ENCODE data around the gene LSAMP. TPM values are rescaled to one million over a fixed set of nuclear protein-coding genes. Genes with fewer than 3 reads are reported as not detected.

The LSAMP gene
- total RNA-seq, 1 experiment from 2014 or later: not detected

DNA sequence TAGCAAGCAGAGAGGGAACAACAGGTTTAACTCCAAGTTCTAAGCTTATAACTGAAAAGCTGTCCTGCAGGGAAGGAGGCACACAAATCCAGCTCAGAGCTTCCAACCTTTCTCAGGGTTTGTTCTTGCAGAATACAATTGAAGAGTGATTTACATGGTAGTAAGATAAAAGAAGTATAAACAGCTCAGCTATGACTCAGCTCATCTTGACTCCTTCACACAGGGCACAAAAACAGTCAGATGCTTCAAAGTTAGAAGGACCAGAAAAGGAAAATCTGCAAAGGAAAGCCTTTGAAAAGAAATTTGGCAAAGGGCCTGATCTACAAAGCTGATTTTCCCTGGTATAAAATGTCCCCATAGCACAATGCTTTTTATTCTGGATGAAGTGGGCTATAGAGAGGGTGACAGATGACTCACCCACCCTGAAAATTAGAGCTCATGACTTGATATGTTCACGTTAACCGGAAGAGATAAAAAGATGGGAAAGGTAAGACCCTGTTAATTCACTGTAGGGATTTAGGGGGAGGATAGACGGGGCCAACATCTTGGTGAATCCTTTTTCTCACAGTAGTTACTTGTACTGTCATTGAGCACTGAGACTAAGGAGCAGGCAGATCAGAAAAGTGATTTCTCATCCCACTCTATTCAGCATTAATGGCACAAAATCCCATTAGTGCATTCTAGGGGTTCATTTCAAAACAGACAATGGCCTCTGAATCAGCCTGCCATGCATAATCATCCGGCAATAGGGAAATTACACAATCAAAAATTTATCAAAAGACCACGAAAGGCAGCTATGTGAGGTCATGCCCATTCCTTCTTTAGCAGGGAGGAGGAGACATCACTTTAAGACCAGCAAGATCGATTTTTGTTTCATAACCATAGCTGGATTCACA lies 678.5 kb downstream of the LSAMP start:
- DNase-seq: no peak
- POLR2A ChIA-PET: no interaction called here
- peaks cover 5% of the 10 kb centered on the region for H3K27me3 Mint-ChIP-seq (ENCODE audit: insufficient read depth, unreplicated experiment)
- TF ChIP-seq, protein P1, sequence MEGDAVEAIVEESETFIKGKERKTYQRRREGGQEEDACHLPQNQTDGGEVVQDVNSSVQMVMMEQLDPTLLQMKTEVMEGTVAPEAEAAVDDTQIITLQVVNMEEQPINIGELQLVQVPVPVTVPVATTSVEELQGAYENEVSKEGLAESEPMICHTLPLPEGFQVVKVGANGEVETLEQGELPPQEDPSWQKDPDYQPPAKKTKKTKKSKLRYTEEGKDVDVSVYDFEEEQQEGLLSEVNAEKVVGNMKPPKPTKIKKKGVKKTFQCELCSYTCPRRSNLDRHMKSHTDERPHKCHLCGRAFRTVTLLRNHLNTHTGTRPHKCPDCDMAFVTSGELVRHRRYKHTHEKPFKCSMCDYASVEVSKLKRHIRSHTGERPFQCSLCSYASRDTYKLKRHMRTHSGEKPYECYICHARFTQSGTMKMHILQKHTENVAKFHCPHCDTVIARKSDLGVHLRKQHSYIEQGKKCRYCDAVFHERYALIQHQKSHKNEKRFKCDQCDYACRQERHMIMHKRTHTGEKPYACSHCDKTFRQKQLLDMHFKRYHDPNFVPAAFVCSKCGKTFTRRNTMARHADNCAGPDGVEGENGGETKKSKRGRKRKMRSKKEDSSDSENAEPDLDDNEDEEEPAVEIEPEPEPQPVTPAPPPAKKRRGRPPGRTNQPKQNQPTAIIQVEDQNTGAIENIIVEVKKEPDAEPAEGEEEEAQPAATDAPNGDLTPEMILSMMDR (IDR thresholded peaks at IDR 0.05; ENCODE audit: insufficient read depth in 1 of 2, low read depth in 1 of 2, low read length in 1 of 2, severe bottlenecking in 1 of 2, unreplicated experiment in 1 of 2): no peak
- Histone ChIP-seq H3K4me3 (ENCODE audit: low read depth, low read length) (no peak overlapping the region), H3K27me3 (replicated peaks; ENCODE audit: control insufficient read depth, insufficient read depth, low read length) (no peaks in the 10 kb centered on the region), H3K36me3 (ENCODE audit: control insufficient read depth, insufficient read depth, low read length) (no peaks in the 10 kb centered on the region), H3K9me3 (no peaks in the 10 kb centered on the region), H3K4me1 (no peaks in the 10 kb centered on the region)
- no peaks in the 10 kb centered on the region for H3K4me1 Mint-ChIP-seq (ENCODE audit: low read depth, unreplicated experiment)
- CTCF ChIA-PET: interaction anchor here (1.4 kb wide), 1 partner anchor 17 kb away, joined by 6 read pairs; no protein-coding TSS in a partner anchor
- no peaks in the 10 kb centered on the region for H3K9me3 Mint-ChIP-seq (ENCODE audit: unreplicated experiment)
- BruUV-seq (replicated peaks): no TSS peak
- H3K36me3 Mint-ChIP-seq (ENCODE audit: insufficient read depth, unreplicated experiment): no peaks in the 10 kb centered on the region
- H3K4me3 Mint-ChIP-seq (ENCODE audit: unreplicated experiment): no peak overlapping the region
- H3K27ac Mint-ChIP-seq (ENCODE audit: unreplicated experiment): no peak overlapping the region
- intact Hi-C loops (cut with micrococcal nuclease; ENCODE audit: unreplicated experiment): no loop called here

DNA sequence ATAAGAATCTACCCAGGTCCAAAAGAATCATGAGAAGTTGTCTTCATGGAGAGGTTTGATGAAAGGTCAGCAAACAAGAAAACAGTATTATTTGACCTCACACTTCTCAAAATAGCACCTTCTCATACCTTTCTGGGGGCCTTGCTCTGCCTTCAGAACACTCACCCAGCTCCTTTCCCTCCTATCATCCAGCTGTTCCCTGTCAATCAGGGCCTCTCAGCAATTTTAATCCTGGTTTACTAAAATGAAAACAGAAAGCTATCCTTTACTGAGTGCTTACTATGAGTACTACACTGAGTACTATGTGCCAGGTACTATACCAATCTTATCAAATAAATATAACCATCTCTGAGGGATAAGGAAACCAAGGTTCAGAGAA lies 683.4 kb downstream of the LSAMP start:
- Histone ChIP-seq H3K4me3 (ENCODE audit: low read depth, low read length) (no peak overlapping the region), H3K9me3 (no peaks in the 10 kb centered on the region), H3K36me3 (ENCODE audit: control insufficient read depth, insufficient read depth, low read length) (no peaks in the 10 kb centered on the region), H3K27me3 (replicated peaks; ENCODE audit: control insufficient read depth, insufficient read depth, low read length) (no peaks in the 10 kb centered on the region), H3K4me1 (no peaks in the 10 kb centered on the region)
- no peaks in the 10 kb centered on the region for H3K4me1 Mint-ChIP-seq (ENCODE audit: low read depth, unreplicated experiment)
- intact Hi-C loops (cut with micrococcal nuclease; ENCODE audit: unreplicated experiment): no loop called here
- H3K27me3 Mint-ChIP-seq (ENCODE audit: insufficient read depth, unreplicated experiment): peaks cover 2% of the 10 kb centered on the region
- H3K27ac Mint-ChIP-seq (ENCODE audit: unreplicated experiment): no peak overlapping the region
- TF ChIP-seq, protein P1 (IDR thresholded peaks at IDR 0.05; ENCODE audit: insufficient read depth in 1 of 2, low read depth in 1 of 2, low read length in 1 of 2, severe bottlenecking in 1 of 2, unreplicated experiment in 1 of 2): no peak
- no peaks in the 10 kb centered on the region for H3K9me3 Mint-ChIP-seq (ENCODE audit: unreplicated experiment)
- H3K4me3 Mint-ChIP-seq (ENCODE audit: unreplicated experiment): no peak overlapping the region
- no peak for DNase-seq
- H3K36me3 Mint-ChIP-seq (ENCODE audit: insufficient read depth, unreplicated experiment): no peaks in the 10 kb centered on the region
- BruUV-seq (replicated peaks): no TSS peak
- CTCF ChIA-PET: no interaction called here
- POLR2A ChIA-PET: no interaction called here

DNA sequence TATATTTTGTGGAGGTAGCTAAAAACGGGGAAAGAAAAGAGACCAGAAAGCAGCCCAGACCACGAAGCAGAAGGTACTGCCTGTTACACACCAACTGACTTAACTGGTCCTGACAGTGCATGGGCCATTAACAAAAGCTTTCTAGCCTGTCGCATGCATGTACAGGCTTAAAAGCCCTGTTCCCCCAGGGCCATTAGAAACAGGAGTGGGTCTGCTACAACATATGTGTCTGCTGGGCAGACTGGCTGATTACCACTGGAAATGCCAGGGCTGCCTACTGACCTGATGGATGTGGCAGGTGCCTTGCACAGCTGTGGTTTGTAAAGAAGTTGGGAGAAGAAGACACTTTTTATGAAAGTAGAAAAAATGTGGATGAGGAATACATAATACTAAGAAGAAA lies 684.6 kb downstream of the LSAMP start:
- no peak overlapping the region for H3K27ac Mint-ChIP-seq (ENCODE audit: unreplicated experiment)
- ChIA-PET CTCF (no interaction called here), POLR2A (no interaction called here)
- no peaks in the 10 kb centered on the region for H3K27me3 ChIP-seq (replicated peaks; ENCODE audit: control insufficient read depth, insufficient read depth, low read length)
- H3K4me1 Mint-ChIP-seq (ENCODE audit: low read depth, unreplicated experiment): no peaks in the 10 kb centered on the region
- no peaks in the 10 kb centered on the region for H3K27me3 Mint-ChIP-seq (ENCODE audit: insufficient read depth, unreplicated experiment)
- H3K9me3 Mint-ChIP-seq (ENCODE audit: unreplicated experiment): no peaks in the 10 kb centered on the region
- BruUV-seq (replicated peaks): no TSS peak
- H3K4me1 ChIP-seq: no peaks in the 10 kb centered on the region
- H3K36me3 Mint-ChIP-seq (ENCODE audit: insufficient read depth, unreplicated experiment): no peaks in the 10 kb centered on the region
- no peak overlapping the region for H3K4me3 ChIP-seq (ENCODE audit: low read depth, low read length)
- no peaks in the 10 kb centered on the region for H3K9me3 ChIP-seq
- intact Hi-C loops (cut with micrococcal nuclease; ENCODE audit: unreplicated experiment): no loop called here
- no peak for DNase-seq
- no peaks in the 10 kb centered on the region for H3K36me3 ChIP-seq (ENCODE audit: control insufficient read depth, insufficient read depth, low read length)
- no peak overlapping the region for H3K4me3 Mint-ChIP-seq (ENCODE audit: unreplicated experiment)
- TF ChIP-seq, protein P1 (IDR thresholded peaks at IDR 0.05; ENCODE audit: insufficient read depth in 1 of 2, low read depth in 1 of 2, low read length in 1 of 2, severe bottlenecking in 1 of 2, unreplicated experiment in 1 of 2): no peak

Data from Caco-2 (cell line).